SW480 (cell line): ENCODE data around the gene NFXL1.

Experiments
- DNase-seq: peaks from one replicate; pipeline ENCODE4 v3.0.0-alpha.2; 2016; ENCODE audit warnings: low spot score

The NFXL1 gene

GRCh38 chr4:47891928-47892327 is 22.5 kb downstream of the NFXL1 start:
- no peak for DNase-seq

GRCh38 chr4:47882228-47882627 is 32.2 kb downstream of the NFXL1 start:
- DNase-seq, result no peak

DNA sequence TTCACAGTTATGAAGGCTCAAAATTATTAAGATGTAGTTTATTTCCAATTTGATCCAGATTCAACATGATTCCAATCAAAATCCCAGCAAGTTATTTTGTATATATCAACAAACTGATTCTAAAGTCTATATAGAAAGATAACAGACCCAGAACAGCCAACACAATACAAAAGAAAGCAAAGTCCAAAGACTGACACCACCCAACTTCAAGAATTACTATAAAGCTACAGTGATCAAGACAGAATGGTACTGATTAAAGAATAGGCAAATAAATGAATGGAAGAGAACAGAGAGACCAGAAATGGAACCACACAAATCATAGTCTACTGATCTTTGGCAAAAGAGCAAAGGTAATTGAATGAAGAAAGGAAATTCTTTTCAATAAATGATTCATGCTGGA is 34.9 kb downstream of the NFXL1 start:
- no peak for DNase-seq

DNA sequence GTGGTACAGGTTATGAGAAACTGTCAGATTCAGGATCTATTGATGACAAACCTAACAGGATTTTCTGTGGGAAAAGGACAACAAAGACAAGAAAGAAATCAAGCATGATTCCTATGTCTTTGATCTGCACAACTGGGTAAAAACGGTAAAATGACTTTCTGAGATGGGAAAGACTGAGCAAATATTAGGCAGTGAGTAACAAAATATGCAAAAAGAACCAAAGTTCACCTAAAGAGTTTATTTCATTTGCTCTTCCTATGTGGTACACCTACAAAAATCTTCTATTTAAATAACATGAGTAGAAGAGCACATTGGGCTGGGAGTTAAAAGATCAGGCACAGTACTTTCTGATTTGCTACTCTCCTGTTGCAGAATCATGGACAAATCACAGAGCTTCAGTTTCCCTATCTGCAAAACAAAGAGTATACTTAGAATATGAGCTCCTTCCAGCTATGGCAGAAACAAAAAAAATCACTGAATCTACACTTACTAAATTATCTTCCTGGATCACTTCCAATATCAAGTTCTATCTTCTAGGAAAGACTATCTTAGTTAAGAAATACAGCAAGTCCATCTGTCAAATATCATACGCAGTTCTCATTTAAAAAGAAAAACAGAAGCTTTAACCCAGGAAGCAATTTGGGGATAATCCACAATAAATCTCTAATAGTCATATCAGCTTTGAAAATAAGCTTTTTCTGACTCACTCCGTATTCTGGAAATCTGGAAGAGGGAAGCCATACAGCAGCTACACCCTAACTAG is 37.4 kb downstream of the NFXL1 start:
- DNase-seq, result no peak

DNA sequence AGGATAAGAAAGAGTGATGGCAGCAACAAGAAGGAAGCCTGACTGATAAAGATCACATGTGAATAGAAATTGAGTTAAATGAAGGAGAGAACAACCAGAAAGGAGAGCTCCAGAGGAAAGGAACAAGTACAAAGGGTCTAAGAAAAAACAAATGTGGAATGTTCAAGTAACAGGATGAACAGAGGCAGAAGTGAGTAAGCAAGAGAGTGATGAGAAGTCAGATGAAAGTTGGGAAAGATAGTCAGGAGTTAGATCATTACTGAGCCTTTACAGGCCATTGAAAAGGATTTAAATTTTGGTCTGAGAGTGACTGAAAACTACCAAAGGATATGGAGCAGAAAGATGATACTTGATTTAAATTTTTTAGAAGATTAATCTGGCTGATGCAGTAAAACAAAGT is 38.1 kb downstream of the NFXL1 start:
- no peak for DNase-seq

GRCh38 chr4:47873877-47874541 is 40.4 kb downstream of the NFXL1 start:
- no peak for DNase-seq

- DNase-seq, result no peak
Measured at GRCh38 chr4:47863486-47863885, 50.9 kb downstream of the NFXL1 start.

DNA sequence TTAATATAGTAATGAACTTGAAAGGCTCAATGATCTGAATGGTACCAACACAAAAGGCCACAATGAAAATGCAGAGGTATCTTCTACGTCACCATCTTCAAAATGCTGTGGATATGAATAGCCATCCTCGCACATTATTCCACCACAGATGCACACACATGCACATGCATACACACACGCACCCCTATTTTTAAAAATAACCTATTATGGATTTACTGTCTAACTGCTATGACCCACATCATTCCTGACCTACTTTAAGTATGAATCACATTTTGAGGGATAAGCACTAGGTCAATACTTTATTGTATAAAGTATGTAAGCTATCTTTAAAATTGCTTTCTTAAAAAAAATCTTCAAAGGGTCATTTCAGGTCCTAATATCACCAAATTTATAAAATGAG is 52.1 kb downstream of the NFXL1 start:
- no peak for DNase-seq

GRCh38 chr4:47860305-47860704 is 54.1 kb downstream of the NFXL1 start:
- DNase-seq, result no peak

DNA sequence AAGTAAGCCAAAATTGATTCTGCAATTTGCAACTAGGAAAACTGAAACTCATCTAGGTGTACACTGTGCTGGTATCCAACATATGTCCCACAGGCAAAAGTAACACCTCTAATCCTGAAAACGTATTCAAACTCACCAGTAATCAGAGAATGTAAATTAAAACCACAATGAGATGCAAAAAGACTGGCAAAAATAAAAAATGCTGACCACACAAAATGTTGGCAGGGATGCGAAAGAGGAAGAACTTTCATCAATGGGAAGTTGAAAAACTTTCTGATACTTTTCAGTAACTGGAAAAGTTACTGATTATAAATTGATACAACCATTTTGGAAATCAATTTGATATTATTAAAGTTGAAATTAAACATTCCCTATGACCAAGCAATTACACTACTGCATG is 56.4 kb downstream of the NFXL1 start:
- no peak for DNase-seq

DNA sequence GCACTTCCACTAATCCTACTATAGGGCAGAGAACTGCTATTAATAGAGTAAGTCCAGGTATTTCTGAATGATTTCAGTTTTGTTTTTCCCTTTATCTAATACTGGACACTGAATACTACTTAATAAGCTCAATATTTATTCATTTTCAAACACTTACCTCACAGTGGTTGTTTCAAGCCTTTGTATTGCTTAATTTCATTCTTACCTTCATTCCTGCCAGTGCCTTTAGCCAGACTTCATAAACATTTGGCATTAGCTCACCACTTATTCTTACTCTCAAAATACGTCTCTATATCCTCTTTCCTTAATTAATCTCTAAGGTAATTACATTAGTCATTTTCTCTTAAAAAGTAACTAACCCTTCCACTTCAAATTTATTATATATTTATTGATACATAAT is 57.7 kb downstream of the NFXL1 start:
- DNase-seq, result no peak

DNA sequence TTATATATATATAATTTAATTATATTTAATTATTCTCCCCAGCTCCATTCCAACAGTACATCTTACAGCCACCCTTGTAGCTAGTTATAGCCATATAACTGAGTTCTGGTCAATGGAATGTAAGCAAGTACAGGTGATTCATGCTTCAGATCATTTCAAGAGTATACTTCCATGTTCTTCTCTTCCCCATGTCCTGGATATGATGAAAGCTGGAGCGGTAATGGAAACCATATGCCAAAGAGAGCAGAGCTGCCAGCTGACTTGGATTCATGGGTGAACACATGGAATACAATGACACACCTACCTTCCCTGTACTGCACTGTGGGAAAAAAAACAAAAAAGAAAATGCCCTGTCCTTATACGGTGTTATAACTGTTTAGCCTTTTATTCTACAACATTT is 59.0 kb downstream of the NFXL1 start:
- DNase-seq, result no peak

DNA sequence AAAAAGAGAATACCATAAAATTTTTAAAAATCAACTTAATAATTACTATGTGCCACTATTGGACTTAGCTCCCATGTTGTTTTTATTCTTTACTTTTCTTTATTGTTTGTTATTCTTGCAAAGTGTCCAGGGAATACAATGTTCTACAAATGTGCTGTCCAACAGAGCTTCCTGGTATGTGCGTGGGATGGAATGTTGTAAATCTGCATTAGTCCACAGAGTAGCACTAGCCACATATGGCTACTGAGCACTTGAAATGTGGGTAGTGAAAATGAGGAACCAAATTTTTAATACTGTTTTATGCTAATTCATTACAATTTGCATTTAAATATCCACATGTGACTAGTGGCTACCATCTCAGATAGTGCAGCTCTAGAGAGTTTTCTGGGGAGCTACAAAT is 62.2 kb downstream of the NFXL1 start:
- no peak for DNase-seq

DNA sequence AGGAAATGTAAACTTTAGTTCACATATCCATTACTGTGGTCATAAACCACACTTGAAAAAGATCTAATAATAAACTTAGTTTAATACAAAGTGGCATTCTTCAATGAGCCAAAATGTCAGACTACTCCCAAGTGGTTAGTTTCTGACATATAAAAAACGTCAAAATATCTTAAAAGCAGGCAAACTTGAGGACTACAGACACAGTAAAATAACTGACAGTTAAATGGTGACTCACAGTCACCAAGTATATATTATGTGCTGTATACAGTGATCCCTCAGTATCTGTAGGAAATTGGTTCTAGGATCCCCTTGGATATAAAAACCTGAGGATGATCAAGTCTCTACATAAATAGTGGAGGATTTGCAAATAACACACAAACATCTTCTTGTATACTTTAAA is 64.9 kb downstream of the NFXL1 start:
- DNase-seq, result no peak

DNA sequence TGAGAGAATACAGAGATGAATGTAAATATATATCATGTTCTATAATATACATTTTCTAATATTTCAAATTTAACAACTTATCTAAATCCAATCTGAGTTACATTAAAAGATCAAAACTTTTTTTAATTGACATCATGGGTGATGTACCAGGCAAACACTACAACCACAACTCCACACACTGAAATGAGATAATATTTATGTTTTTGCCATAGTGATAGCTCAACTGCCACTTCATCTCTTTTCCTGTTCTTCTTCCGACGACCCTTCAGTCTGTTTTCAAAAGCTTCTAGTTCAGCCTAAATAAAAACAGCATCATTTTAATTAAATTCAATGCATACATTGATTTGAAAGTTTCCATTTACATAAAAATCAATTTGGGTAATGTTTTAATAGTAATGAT is 66.3 kb downstream of the NFXL1 start:
- no peak for DNase-seq

- no peak for DNase-seq
Measured at GRCh38 chr4:47842985-47843384, 71.4 kb downstream of the NFXL1 start.

- no peak for DNase-seq
Measured at GRCh38 chr4:47840291-47840690, 74.1 kb downstream of the NFXL1 start.

- DNase-seq, result peak; percentile 18
Measured at GRCh38 chr4:47839259-47839658, 75.1 kb downstream of the NFXL1 start.

DNA sequence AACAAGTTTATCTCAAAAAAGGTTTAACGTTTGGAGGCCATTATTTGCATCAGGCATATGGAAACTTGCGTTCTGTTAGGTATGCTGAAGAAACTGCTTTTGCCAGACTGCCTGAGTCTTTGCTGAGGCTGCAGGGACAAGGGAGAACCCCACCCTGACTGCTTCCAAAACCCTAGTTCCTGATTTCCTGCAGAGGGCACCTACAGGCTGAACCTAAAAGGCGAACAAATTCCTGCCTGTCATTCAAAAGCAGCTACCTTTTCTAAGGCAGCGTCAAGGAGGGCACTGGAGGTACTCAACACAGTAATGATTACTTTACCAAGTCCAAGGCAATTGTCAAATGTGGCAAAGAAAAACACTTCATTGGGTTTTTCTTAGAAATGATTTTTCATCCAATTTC is 75.9 kb downstream of the NFXL1 start:
- DNase-seq, result peak; percentile 6

DNA sequence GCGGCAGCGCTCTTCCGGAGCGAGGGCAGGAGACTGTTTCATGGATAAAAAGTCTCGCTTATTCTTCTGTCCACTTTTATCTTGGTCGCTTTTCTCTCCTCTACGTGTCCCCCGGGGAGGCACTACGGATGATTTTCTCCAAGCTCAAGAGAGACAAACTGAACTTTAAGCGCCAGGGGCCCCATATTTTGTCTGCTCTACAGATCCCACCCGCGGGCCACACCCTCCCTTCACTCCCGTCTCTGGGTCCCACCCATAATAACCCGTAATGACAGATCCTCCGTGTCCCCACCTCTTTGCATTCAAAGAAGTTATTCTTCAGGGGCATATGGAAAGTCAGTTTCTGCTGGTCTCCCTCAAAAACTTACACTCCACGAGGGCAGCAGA is 76.5 kb downstream of the NFXL1 start, which contains the start of gene CORIN:
Gene CORIN, minus strand, starts transcription at position 160 of the 387 bp plus-strand sequence. Its CDS starts 118 bp downstream, at position 42.
- DNase-seq, result no peak

GRCh38 chr4:47837094-47837907 is 77.1 kb downstream of the NFXL1 start:
- peak; percentile 55 for DNase-seq

- DNase-seq, result peak; percentile 85
Measured at GRCh38 chr4:47836641-47837093, 77.7 kb downstream of the NFXL1 start.

GRCh38 chr4:47835494-47835893 is 78.9 kb downstream of the NFXL1 start:
- DNase-seq, result no peak
